Astrocyte of the spinal cord (primary cell): ENCODE measurements around the gene PRPF6.

Experiments
- DNase-seq: peaks from one replicate; pipeline ENCODE4 v3.0.0; 2011; ENCODE audit warnings: low read depth, low spot score
- H3K4me3 ChIP-seq: 2 replicates; pipeline ENCODE4 v1.5.1; 2011; ENCODE audit warnings: low read depth, mild to moderate bottlenecking, low read length, moderate library complexity
- in situ Hi-C: cut with HindIII; loops from 2 replicates; pipeline ENCODE4 v1.10.0; 2017; ENCODE audit warnings: low sequenced_read_pairs
- TF ChIP-seq, protein P1 (sequence below): IDR thresholded peaks from 2 replicates; pipeline ENCODE4 v1.5.1; 2012; ENCODE audit warnings: low read depth, mild to moderate bottlenecking, low read length, inconsistent platforms

Gene PRPF6

DNA sequence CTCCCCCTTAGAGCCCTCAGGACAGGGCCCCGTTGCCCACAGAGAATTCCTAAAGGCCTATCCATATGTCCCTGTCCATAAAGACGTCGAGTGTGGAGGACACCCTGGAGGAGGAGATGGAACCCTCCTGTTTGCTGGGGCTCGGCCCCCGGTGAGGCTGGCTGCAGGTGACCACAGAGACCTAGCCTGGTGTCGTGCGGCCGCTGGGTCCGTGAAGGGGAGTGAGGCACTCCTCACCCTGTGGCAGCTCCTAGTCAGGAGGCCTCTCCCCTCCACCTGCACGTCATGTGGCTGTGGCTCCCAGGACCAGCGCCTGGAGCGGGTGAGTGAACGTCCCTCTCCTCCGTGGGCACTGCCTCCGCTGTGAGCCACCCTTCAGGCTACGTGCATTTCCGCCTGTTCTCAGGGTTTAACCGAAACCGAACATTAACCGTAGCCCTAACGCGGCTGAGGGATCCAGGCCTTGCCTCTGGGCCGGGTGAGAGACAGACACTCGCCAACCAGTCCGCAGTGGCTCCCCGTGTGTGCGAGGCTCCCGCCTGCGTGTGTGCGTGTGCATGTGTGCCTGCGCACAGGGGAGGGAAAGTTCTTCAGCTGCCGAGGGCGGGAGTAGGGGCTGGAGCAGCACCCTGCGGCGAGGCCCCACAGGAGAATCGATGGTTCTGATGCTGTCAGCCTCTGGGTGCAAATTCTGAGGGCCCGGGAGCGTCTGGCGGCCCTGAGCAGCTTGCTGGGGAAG is 76.1 kb downstream of the PRPF6 start:
- no peak overlapping the region for H3K4me3 ChIP-seq
- TF ChIP-seq, protein P1, sequence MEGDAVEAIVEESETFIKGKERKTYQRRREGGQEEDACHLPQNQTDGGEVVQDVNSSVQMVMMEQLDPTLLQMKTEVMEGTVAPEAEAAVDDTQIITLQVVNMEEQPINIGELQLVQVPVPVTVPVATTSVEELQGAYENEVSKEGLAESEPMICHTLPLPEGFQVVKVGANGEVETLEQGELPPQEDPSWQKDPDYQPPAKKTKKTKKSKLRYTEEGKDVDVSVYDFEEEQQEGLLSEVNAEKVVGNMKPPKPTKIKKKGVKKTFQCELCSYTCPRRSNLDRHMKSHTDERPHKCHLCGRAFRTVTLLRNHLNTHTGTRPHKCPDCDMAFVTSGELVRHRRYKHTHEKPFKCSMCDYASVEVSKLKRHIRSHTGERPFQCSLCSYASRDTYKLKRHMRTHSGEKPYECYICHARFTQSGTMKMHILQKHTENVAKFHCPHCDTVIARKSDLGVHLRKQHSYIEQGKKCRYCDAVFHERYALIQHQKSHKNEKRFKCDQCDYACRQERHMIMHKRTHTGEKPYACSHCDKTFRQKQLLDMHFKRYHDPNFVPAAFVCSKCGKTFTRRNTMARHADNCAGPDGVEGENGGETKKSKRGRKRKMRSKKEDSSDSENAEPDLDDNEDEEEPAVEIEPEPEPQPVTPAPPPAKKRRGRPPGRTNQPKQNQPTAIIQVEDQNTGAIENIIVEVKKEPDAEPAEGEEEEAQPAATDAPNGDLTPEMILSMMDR = no peak
- DNase-seq = no peak
- in situ Hi-C loops = no loop called here

DNA sequence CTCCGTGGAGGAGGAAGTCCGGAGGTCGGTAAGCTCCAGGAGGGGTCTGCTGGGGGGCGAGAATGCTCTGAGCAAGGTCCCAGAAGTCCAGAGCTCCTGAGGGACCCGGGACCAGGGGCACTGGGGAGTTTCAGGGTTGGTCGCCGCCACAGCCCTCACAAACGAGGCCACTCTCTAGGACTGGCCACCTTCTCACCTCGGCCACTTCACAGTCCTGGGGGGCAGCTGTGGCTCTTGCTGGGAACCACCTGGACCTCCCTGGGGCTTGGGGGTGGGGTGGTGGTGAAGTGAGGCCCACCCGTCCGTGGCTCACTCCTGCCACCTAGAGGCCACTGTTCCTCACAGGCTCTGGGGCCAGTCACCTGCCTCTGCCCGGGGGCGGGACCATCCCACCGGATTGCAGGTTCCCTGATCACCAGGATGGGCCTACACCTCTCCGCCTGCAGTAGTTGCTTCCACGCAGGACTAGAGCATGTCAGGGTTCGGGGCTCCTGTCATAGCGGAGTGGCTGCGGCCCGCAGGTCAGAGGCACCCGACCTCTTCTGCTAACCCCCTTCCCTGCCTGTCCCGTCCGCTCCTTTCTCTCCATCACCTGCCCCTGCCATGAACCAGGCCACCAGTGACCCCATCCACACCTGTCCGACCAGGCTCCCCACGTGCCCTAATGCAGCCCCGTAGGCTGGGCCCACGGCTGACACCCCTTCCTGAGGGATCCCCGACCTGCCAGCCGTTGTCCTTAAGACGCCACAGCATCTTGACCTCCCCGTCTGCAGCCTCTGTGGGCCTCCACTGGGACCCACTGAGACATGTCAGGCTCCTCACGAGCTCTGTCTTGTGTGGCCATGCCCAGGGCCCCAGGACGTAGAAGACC is 76.9 kb downstream of the PRPF6 start:
- TF ChIP-seq, protein P1 = peak; percentile 95
- in situ Hi-C loops = no loop called here
- DNase-seq = peak; percentile 35
- H3K4me3 ChIP-seq = no peak overlapping the region

DNA sequence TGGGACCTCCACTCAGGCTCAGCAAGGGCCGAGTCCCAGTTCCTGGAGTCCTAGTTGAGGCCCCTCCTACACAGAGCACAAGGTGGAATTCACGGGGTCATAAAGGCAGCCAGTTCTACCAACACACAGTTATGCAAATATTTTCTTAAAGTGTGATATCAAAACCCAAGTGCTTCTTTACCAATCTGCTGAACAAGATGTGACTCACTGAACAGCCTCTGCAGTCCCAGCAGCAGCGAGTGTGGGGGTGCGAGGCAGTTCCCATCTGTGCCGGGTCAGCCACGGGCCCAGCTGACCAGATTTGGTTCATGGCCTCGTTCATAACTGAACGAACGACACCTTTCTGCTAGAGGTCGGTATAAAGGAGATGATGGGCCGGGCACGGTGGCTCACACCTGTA is 77.6 kb downstream of the PRPF6 start:
- in situ Hi-C loops = no loop called here
- no peak overlapping the region for H3K4me3 ChIP-seq
- TF ChIP-seq, protein P1 = no peak
- DNase-seq = peak; percentile 22

DNA sequence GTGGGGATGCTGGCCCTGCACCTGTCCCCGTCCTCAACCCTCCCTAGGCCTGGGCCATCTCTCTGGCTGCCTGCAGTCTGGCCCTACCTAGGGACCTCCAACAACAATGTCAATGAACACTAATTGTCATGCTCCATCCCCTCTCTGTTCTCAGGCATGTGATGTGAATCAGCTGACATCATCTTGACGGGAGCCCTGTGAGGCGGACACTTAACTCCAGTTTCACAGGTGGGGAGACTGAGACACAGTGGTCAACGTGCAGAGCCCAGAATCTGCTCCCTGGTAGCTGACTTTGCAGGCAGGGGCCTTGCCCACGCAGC is 81.3 kb downstream of the PRPF6 start:
- in situ Hi-C loops = no loop called here
- H3K4me3 ChIP-seq = peak overlapping the region; percentile 80
- no peak for DNase-seq
- TF ChIP-seq, protein P1 = no peak

DNA sequence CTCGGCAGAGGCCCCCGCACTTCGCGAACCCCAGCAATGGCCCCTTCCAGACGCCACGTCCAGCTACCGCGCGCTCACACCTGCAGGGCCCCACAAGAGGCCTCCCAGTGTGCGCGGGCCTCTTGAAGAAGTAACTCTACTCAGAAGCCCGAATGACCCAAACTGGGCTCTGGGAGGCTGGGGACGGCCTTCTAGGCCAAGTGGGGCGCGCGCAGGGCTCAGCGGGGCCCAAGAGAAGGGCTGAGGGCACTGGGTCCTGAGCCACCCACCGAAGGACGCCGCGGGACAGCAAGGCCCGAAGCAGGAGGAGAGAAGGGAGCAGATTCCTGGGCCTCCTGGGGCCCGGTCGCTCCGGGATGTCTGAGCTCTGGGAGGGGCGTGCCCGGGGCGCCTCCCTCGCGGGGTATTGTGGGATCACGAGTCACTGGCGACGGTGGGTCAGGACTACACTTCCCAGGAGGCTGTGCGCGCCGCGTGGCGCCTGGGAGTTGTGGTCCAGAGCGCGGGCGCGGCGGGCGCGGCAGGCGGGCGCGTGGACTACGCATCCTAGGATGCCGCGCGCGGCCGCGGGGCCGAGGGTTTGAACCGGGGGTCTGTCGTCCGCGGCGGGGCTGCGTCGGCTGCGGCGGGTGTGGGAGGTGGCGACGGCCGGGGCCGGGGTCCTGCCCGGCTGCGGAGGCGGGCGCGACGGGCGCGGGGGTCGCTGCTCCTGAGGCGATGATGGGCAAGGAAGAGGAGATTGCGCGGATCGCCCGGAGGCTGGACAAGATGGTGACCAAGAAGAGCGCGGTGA is 81.9 kb downstream of the PRPF6 start, which contains the start of gene TCEA2:
TCEA2 (plus strand) TSS at position 603 of the 793 bp plus-strand sequence; CDS start at position 718, 115 bp downstream.
- in situ Hi-C loops = no loop called here
- TF ChIP-seq, protein P1 = no peak
- peak within 1 kb of the TSS; percentile 80 for H3K4me3 ChIP-seq
- peak; percentile 95 for DNase-seq
